Prostate gland (tissue), 2 donors: ENCODE measurements around the gene RPL15. TPM values are rescaled to one million over a fixed set of nuclear protein-coding genes. Genes with fewer than 3 reads are reported as not detected.
"Not testable (repeated sequence)": the region's sequence is repeated elsewhere in the genome, so short reads cannot be mapped to it uniquely, and the experiment has no call there.

ENCODE experiments used
- DNase-seq: peaks from one replicate; pipeline ENCODE4 v3.0.0-alpha.2; 2019; ENCODE audit warnings: low spot score
- H3K27ac ChIP-seq, 2 donors: fragments of 200-600 bp; sonication (generic); 2 replicates each; pipeline ENCODE4 v1.5.1; 2017 to 2019
- H3K27me3 ChIP-seq: fragments of 200-600 bp; sonication (generic); replicated peaks from 2 replicates; pipeline ENCODE4 v1.5.1; 2019; ENCODE audit not compliant: insufficient read depth
- H3K36me3 ChIP-seq, 2 donors: fragments of 200-600 bp; sonication (generic); 1 replicate in 1 of 2; 2 replicates in 1 of 2; pipeline versions ENCODE4 v1.5.1 to v1.8.1; 2017 to 2019
- H3K4me1 ChIP-seq: fragments of 200-600 bp; sonication (generic); replicated peaks from 2 replicates; pipeline ENCODE4 v1.5.1; 2019
- H3K4me3 ChIP-seq, 2 donors: fragments of 200-600 bp; sonication (generic); 2 replicates each; pipeline ENCODE4 v1.5.1; 2017 to 2019
- H3K9me3 ChIP-seq: fragments of 200-600 bp; sonication (generic); 2 replicates; pipeline ENCODE4 v1.5.1; 2017
- CTCF ChIP-seq, 4 experiments: fragments of 200-600 bp in 2 of 4; fragments of 450-650 bp in 2 of 4; sonication (generic) in 2 of 4; IDR thresholded peaks; 1 replicate in 3 of 4; 2 replicates in 1 of 4; pipeline ENCODE4 v1.5.1; 2016 to 2019; ENCODE audit warnings: antibody characterized with exemption in 4 of 4, mild to moderate bottlenecking in 2 of 4, moderate library complexity in 2 of 4
- POLR2A ChIP-seq: fragments of 450-650 bp; IDR thresholded peaks from one replicate; pipeline ENCODE4 v1.6.1; 2016; ENCODE audit warnings: antibody characterized with exemption, mild to moderate bottlenecking
- POLR2AphosphoS5 ChIP-seq: sonication (generic); formaldehyde crosslinking; IDR thresholded peaks from one replicate; pipeline ENCODE4 v1.6.1; 2017; ENCODE audit warnings: antibody characterized with exemption
- WGBS: methylation state at CpG from one replicate; pipeline ENCODE4 v1.1.5; 2018; 5-methylcytosine and 5-hydroxymethylcytosine counted together
- intact Hi-C: fragments of 100-400 bp; cut with DNase I; formaldehyde crosslinking; loops from one replicate; pipeline ENCODE4 v1.14.2; 2022
- total RNA-seq, 2 donors: library from RNA; depleted of rRNA; stranded (reverse); fragments of >200 nt; gene quantifications; one replicate each; pipeline ENCODE4 v1.1.0, GENCODE V29; 2016

RPL15 gene
- total RNA-seq: 1,000 to 10,000 TPM; 2,124 to 2,276 TPM

GRCh38 chr3:23916886-23917678 is at the start of gene RPL15, which contains the start of gene NKIRAS1:
RPL15 (plus strand) TSS chr3:23917132; CDS start chr3:23917860, 728 bp downstream.
NKIRAS1 (minus strand) TSS chr3:23916990; CDS start chr3:23910904, 6,086 bp downstream.
- Histone ChIP-seq H3K27me3 (no peaks in the 10 kb centered on the region), H3K9me3 (no peaks in the 10 kb centered on the region), H3K36me3 (no peaks in the 10 kb centered on the region), H3K4me1 (peaks cover 3% of the 10 kb centered on the region), H3K27ac (peak within 1 kb of the TSS; percentile 87 to 89), H3K4me3 (peak within 1 kb of the TSS; percentile 61 to 80)
- DNase-seq: peak; percentile 97
- WGBS: under 1% methylated on average over 64 of the region's 64 CpGs
- intact Hi-C loops: loop anchor here (1.0 kb wide), 1 partner anchor 30 kb away; no protein-coding TSS in a partner anchor
- TF ChIP-seq CTCF (IDR thresholded peaks at IDR 0.05) (peak; percentile 33 to 93 (median 70)), POLR2AphosphoS5 (peak; percentile 99), POLR2A (peak; percentile 95)

GRCh38 chr3:23867400-23867799 is 49.5 kb upstream of the RPL15 start:
- H3K27me3 ChIP-seq: no peaks in the 10 kb centered on the region
- no peaks in the 10 kb centered on the region for H3K36me3 ChIP-seq
- no peaks in the 10 kb centered on the region for H3K9me3 ChIP-seq
- TF ChIP-seq POLR2A: no peak
- TF ChIP-seq CTCF (IDR thresholded peaks at IDR 0.05): no peak
- no peak for TF ChIP-seq POLR2AphosphoS5
- H3K27ac ChIP-seq: no peak overlapping the region
- no peaks in the 10 kb centered on the region for H3K4me1 ChIP-seq
- no peak for DNase-seq
- 76% methylated on average over 1 of the region's 1 CpG for WGBS
- intact Hi-C loops: no loop called here
- H3K4me3 ChIP-seq: no peak overlapping the region

- TF ChIP-seq POLR2A (no peak), CTCF (IDR thresholded peaks at IDR 0.05) (no peak)
Observed at GRCh38 chr3:23867838-23868237, 49.1 kb upstream of the RPL15 start.

GRCh38 chr3:23869977-23870662 is 46.8 kb upstream of the RPL15 start:
- H3K36me3 ChIP-seq: no peaks in the 10 kb centered on the region
- intact Hi-C loops: no loop called here
- no peak overlapping the region for H3K4me3 ChIP-seq
- no peak overlapping the region for H3K27ac ChIP-seq
- no peak for DNase-seq
- WGBS: 85% methylated on average over 4 of the region's 4 CpGs
- TF ChIP-seq CTCF (IDR thresholded peaks at IDR 0.05): no peak
- TF ChIP-seq POLR2A: no peak
- TF ChIP-seq POLR2AphosphoS5: no peak
- no peaks in the 10 kb centered on the region for H3K27me3 ChIP-seq
- H3K4me1 ChIP-seq: no peaks in the 10 kb centered on the region
- no peaks in the 10 kb centered on the region for H3K9me3 ChIP-seq

More at GRCh38 chr3:23867838-23868237, 49.1 kb upstream of the RPL15 start:
- H3K4me1 ChIP-seq: no peaks in the 10 kb centered on the region
- DNase-seq: no peak
- H3K4me3 ChIP-seq: no peak overlapping the region
- no peaks in the 10 kb centered on the region for H3K27me3 ChIP-seq
- H3K9me3 ChIP-seq: no peaks in the 10 kb centered on the region
- intact Hi-C loops: no loop called here
- 92% methylated on average over 1 of the region's 1 CpG for WGBS
- no peaks in the 10 kb centered on the region for H3K36me3 ChIP-seq
- no peak overlapping the region for H3K27ac ChIP-seq

GRCh38 chr3:23870663-23871043 is 46.3 kb upstream of the RPL15 start:
- DNase-seq, H3K27me3 ChIP-seq, intact Hi-C loops, H3K36me3 ChIP-seq, H3K4me3 ChIP-seq, H3K27ac ChIP-seq, H3K4me1 ChIP-seq, H3K9me3 ChIP-seq: not testable (repeated sequence)
- 92% methylated on average over 1 of the region's 5 CpGs for WGBS

GRCh38 chr3:23871361-23871760 is 45.6 kb upstream of the RPL15 start:
- H3K27ac ChIP-seq, H3K4me3 ChIP-seq, H3K4me1 ChIP-seq, H3K36me3 ChIP-seq, H3K27me3 ChIP-seq, DNase-seq, intact Hi-C loops, H3K9me3 ChIP-seq: not testable (repeated sequence)
- no CpG with 5 or more reads among the region's 34 CpGs for WGBS
